ENCODE measurements around the gene PHACTR3.

PHACTR3 gene

DNA sequence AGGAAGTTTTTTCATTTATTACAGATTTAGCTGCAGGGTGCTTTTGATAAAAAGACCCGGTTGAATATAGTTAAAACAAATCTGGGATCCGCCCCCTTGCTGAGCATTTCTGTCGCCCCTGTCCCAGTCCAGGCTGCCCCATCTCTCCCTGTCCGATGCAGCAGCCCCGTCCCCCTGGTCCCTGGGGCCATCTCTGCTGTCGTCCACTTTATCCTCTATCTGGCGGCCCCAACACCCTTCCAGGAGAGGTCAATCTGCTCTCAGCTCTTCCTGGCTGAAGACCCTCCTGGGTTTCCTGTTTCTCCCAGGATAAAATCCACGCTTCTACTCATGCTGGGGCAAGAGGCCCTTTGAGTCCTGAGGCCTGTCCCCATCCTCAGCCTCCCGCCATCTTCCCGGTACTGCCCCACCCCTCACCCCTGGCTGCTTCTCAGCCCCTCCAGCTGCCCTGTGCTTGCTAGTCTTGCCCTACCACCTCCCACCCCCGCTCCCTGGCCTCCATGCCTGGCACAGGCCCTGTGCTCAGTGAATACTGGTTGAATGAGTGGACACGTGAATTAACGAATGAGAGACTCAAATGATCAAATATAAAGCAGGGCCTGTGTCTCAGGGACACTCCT is 16.0 kb upstream of the PHACTR3 start:
- FAIRE-seq (no peak), DNase-seq (ENCODE audit: low spot score) (no peak)

- DNase-seq (ENCODE audit: low spot score) = no peak
- no peak for FAIRE-seq
These were observed 15.2 kb upstream of the PHACTR3 start for GRCh38 chr20:59589086-59589684.

DNA sequence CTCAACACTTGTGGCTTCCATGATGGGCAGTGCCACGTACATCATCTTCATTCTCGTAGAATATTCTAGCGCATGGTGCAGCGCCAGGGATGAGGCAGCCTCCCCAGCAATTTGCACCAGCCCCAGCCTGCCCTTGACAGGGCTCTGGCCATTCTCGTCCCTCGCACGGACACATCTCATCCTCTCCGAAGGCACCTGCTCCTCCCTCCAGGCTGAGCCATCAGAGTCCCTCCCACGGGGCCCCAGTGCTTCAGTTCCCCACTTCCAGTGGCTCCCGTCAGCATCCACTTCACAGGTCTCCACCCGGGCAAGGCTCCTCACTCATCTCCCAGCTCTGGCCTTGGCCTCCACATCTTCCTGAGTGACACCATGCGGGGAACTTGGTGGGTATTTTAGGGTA is 13.3 kb upstream of the PHACTR3 start:
- FAIRE-seq (no peak), DNase-seq (ENCODE audit: low spot score) (no peak)

- no peak for FAIRE-seq
- no peak for DNase-seq (ENCODE audit: low spot score)
These were observed 7.7 kb upstream of the PHACTR3 start for GRCh38 chr20:59596690-59597089.

DNA sequence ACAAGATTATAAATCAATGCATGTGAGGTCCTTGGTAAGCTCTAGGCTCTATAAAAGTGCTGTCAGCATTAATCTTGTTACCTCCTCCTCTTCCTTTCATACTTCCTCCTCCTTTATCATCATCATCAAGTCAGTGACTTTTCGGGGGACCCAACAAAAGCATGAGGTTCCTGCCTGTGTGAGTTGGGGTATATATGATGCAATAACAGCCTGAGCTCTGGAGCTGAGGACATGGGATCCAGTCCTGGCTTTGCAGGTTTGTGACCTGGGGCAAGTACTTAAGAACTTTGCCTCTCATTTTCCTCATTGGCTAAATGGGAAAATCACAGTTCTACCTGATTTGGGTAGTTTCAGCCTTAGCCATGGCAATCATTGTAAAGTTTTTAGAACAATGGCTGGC is 7.1 kb upstream of the PHACTR3 start:
- no peak for FAIRE-seq
- DNase-seq (ENCODE audit: low spot score) = no peak

- DNase-seq (ENCODE audit: low spot score) = peak; percentile 37
- no peak for FAIRE-seq
These were observed 5.6 kb upstream of the PHACTR3 start for GRCh38 chr20:59598625-59599310.

- DNase-seq (ENCODE audit: low spot score) (no peak), FAIRE-seq (no peak)
These were observed 4.4 kb upstream of the PHACTR3 start for GRCh38 chr20:59599941-59600340.

- no peak for DNase-seq (ENCODE audit: low spot score)
These were observed 3.9 kb upstream of the PHACTR3 start for GRCh38 chr20:59600472-59600871.

GRCh38 chr20:59602546-59603080 is 1.7 kb upstream of the PHACTR3 start:
- DNase-seq (ENCODE audit: low spot score) (no peak), FAIRE-seq (no peak)

More at GRCh38 chr20:59600472-59600871, 3.9 kb upstream of the PHACTR3 start:
- no peak for FAIRE-seq

DNA sequence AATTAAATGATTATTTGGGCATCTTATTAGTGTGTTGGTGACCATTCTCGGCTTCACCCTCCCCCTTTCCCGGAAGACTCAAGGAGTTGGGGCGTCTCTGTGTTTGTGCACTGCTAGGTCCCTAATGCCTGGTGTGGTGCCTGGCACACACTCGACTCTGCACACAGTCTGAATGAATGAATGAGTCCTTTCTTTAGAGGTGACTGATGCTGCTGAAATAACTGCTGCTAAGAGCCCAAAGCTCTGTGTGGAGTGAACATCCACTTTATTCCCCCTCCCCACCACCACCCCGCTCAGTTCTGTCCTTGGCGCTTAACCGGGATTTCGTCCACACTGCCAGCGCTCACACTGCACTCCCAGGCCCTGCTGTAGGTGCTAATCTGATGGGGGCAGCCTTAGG is 1.2 kb upstream of the PHACTR3 start:
- DNase-seq (ENCODE audit: low spot score) (no peak), FAIRE-seq (no peak)

- DNase-seq (ENCODE audit: low spot score) (no peak), FAIRE-seq (no peak)
These were observed 631 bp downstream of the PHACTR3 start for GRCh38 chr20:59604741-59605600.

- DNase-seq (ENCODE audit: low spot score) (no peak), FAIRE-seq (no peak)
These were observed 1.4 kb downstream of the PHACTR3 start for GRCh38 chr20:59605601-59606364.

DNA sequence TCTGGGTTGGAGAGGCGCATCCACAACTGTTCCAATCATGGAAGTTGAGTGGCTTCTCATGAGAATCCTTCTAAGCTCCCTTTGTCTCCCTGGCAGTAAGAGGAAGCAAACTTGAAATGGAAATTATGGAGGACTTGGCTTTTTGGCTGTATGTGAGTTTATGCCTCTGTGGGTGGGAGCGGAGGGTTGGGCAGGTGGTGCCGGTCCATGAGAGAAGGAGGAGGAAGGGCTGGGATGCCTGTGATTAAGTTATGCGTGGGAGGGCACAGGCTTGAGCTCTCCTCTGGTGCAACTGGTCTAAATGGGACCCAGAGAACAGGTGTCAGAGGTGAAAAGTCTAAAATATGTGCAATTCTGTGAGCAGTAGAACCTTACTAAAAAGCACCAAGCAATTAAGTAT is 2.2 kb downstream of the PHACTR3 start:
- DNase-seq (ENCODE audit: low spot score) (no peak), FAIRE-seq (no peak)

GRCh38 chr20:59608396-59608795 is 4.1 kb downstream of the PHACTR3 start:
- DNase-seq (ENCODE audit: low spot score) (no peak), FAIRE-seq (no peak)

DNA sequence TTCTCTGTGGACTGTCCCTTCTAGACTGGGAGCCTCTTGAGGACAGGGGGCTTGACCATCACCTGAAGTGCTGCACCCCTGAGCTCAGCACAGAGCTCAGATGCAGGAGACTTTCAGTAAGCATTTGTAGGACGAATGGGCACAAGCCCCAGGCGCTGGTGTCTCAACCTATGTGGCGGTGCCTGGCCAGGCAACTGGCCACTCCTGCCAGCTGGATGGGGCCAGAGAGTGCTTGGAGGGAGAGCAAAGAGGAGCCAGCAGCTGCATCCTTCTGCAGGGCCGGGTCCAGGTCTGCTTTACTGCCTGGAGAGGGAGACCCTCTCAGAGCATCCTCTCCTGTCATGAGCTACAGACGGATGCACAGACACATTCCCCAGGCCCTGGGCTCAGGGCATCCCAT is 4.5 kb downstream of the PHACTR3 start:
- DNase-seq (ENCODE audit: low spot score) = no peak
- no peak for FAIRE-seq

DNA sequence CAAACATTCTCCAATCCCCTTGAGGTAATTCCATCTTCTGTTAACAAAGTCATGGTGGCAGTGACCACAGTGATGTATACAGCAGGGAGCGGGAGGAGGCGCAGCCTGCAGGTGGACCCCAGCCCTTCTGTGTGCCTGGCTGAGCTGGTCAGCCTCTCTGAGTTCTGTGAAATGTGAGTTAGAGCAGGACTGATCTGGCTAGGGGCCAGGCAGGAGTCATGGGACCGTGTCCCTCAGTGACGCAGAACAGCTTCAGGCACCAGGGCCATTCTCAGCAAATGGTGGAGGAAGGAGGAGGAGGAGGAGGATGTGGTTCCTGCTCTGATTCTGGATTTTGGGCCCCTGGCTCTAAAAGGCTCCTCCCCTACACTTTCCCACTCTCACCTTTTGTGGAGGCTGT is 6.9 kb downstream of the PHACTR3 start:
- no peak for DNase-seq (ENCODE audit: low spot score)
- no peak for FAIRE-seq

DNA sequence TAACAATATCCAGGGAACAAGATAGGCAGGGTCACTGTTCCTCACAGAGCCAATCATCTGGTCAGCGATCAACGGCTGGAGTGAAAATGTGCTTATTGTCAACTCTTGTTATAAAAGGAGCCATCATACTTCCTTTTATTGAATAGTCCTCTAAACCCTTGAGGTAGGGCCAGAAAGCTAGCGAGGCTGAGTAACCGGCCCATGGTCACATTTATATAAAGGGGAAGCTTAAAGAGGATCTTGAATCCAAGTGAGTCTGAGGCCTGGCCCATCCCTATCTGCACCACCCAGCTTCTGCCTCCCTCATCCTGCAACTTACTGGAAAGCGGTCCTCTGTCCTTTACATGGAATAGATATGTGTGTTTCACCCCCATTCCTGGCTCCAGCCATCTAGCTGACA is 9.5 kb downstream of the PHACTR3 start:
- FAIRE-seq (no peak), DNase-seq (ENCODE audit: low spot score) (no peak)

DNA sequence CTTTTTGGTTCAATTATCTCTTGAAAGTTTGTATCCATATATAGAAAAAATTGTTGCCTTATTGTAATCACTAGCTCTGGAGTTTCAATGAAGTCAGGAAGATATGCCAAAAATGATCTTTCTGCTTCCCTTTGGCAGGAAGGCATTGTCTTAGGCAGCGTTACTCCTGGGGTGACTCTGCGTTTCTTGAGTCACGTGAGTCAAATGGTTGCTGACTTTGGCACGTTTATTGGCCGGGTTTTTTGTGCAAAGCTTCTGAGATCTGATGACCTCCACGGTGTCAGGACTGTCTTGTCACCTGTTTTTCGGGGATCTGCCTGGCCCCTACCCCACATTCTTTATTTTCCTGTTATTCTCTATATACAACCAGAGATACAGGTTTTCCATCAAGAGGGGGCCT is 10.4 kb downstream of the PHACTR3 start:
- DNase-seq (ENCODE audit: low spot score) (no peak), FAIRE-seq (no peak)

DNA sequence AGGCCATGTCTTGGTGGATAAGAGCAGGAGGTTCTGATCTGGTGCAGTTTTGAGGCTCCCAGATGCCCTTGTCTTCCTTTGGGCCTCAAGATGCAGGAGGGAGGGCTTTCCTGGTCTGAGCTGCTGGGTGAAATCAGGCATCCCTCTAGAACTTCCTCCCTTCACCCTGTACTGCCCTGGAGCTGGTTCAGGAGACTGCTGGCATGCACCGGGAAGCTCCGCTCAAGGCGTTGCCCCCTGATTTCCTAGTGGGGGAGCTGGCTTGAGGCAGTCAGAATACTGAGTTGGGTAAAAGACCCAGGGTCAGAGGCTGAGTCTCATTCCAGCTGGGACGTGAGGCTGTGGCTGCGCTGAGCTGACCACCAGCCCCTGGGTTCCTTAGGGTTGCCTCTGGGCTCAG is 12.0 kb downstream of the PHACTR3 start:
- DNase-seq (ENCODE audit: low spot score) (no peak), FAIRE-seq (no peak)

GRCh38 chr20:59617221-59617620 is 12.9 kb downstream of the PHACTR3 start:
- no peak for FAIRE-seq
- no peak for DNase-seq (ENCODE audit: low spot score)

DNA sequence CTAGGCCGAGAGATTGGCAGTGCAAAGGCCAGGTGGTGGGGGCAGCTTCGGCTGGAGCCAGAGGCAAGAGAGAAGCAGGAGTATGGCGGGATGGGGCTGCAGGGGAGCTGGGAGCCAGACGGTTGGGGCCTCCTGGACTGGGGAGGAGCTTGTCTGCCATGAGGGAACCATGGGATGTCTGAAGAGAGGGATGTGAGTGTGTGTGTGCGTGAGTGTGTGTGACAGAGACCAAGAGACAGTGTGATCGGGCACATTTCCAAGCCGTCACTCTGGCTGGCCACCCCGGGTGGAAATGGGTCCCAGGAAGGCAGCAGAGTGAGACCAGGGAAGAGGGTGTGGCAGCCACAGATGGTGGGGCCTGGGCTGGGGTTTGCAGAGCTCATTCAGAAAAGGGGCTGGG is 13.8 kb downstream of the PHACTR3 start:
- no peak for FAIRE-seq
- no peak for DNase-seq (ENCODE audit: low spot score)
